Prostate gland (tissue), 2 donors: ENCODE measurements around the gene NKRF. TPM values are rescaled to one million over a fixed set of nuclear protein-coding genes. Genes with fewer than 3 reads are reported as not detected.

Experiments
- DNase-seq: peaks from one replicate; pipeline ENCODE4 v3.0.0-alpha.2; 2019; ENCODE audit warnings: low spot score
- H3K27ac ChIP-seq, 2 donors: fragments of 200-600 bp; sonication (generic); 2 replicates each; pipeline ENCODE4 v1.5.1; 2017 to 2019
- H3K27me3 ChIP-seq: fragments of 200-600 bp; sonication (generic); replicated peaks from 2 replicates; pipeline ENCODE4 v1.5.1; 2019; ENCODE audit not compliant: insufficient read depth
- H3K36me3 ChIP-seq, 2 donors: fragments of 200-600 bp; sonication (generic); 1 replicate in 1 of 2; 2 replicates in 1 of 2; pipeline versions ENCODE4 v1.5.1 to v1.8.1; 2017 to 2019
- H3K4me1 ChIP-seq: fragments of 200-600 bp; sonication (generic); replicated peaks from 2 replicates; pipeline ENCODE4 v1.5.1; 2019
- H3K4me3 ChIP-seq, 2 donors: fragments of 200-600 bp; sonication (generic); 2 replicates each; pipeline ENCODE4 v1.5.1; 2017 to 2019
- H3K9me3 ChIP-seq: fragments of 200-600 bp; sonication (generic); 2 replicates; pipeline ENCODE4 v1.5.1; 2017
- CTCF ChIP-seq, 4 experiments: fragments of 200-600 bp in 2 of 4; fragments of 450-650 bp in 2 of 4; sonication (generic) in 2 of 4; IDR thresholded peaks; 1 replicate in 3 of 4; 2 replicates in 1 of 4; pipeline ENCODE4 v1.5.1; 2016 to 2019; ENCODE audit warnings: antibody characterized with exemption in 4 of 4, mild to moderate bottlenecking in 2 of 4, moderate library complexity in 2 of 4
- POLR2A ChIP-seq: fragments of 450-650 bp; IDR thresholded peaks from one replicate; pipeline ENCODE4 v1.6.1; 2016; ENCODE audit warnings: antibody characterized with exemption, mild to moderate bottlenecking
- POLR2AphosphoS5 ChIP-seq: sonication (generic); formaldehyde crosslinking; IDR thresholded peaks from one replicate; pipeline ENCODE4 v1.6.1; 2017; ENCODE audit warnings: antibody characterized with exemption
- WGBS: methylation state at CpG from one replicate; pipeline ENCODE4 v1.1.5; 2018; 5-methylcytosine and 5-hydroxymethylcytosine counted together
- intact Hi-C: fragments of 100-400 bp; cut with DNase I; formaldehyde crosslinking; loops from one replicate; pipeline ENCODE4 v1.14.2; 2022
- total RNA-seq, 2 donors: library from RNA; depleted of rRNA; stranded (reverse); fragments of >200 nt; gene quantifications; one replicate each; pipeline ENCODE4 v1.1.0, GENCODE V29; 2016

NKRF gene
- total RNA-seq, 2 donors from 2014 or later = 6.6 to 6.9 TPM

GRCh38 chrX:119625843-119626242 lies 19.6 kb upstream of the NKRF start:
- WGBS = 94% methylated on average over 2 of the region's 2 CpGs
- H3K27me3 ChIP-seq = no peaks in the 10 kb centered on the region
- H3K9me3 ChIP-seq = no peaks in the 10 kb centered on the region
- intact Hi-C loops = no loop called here
- DNase-seq = no peak
- H3K27ac ChIP-seq = no peak overlapping the region
- TF ChIP-seq POLR2AphosphoS5 = no peak
- TF ChIP-seq POLR2A = no peak
- no peak for TF ChIP-seq CTCF (IDR thresholded peaks at IDR 0.05)
- no peaks in the 10 kb centered on the region for H3K36me3 ChIP-seq
- no peaks in the 10 kb centered on the region for H3K4me1 ChIP-seq
- H3K4me3 ChIP-seq = no peak overlapping the region

- Histone ChIP-seq H3K36me3 (no peaks in the 10 kb centered on the region), H3K4me1 (no peaks in the 10 kb centered on the region), H3K4me3 (no peak overlapping the region), H3K27me3 (no peaks in the 10 kb centered on the region), H3K27ac (no peak overlapping the region), H3K9me3 (no peaks in the 10 kb centered on the region)
- WGBS = 85% methylated on average over 8 of the region's 10 CpGs
- intact Hi-C loops = no loop called here
- TF ChIP-seq POLR2AphosphoS5 (no peak), CTCF (IDR thresholded peaks at IDR 0.05) (no peak), POLR2A (no peak)
- DNase-seq = no peak
These were observed 18.9 kb upstream of the NKRF start for GRCh38 chrX:119624951-119625668.

GRCh38 chrX:119624417-119624816 lies 18.2 kb upstream of the NKRF start:
- H3K9me3 ChIP-seq = no peaks in the 10 kb centered on the region
- TF ChIP-seq POLR2A (no peak), POLR2AphosphoS5 (no peak), CTCF (IDR thresholded peaks at IDR 0.05) (no peak)
- no peak for DNase-seq
- H3K27ac ChIP-seq = no peak overlapping the region
- no peaks in the 10 kb centered on the region for H3K36me3 ChIP-seq
- H3K27me3 ChIP-seq = no peaks in the 10 kb centered on the region
- no peak overlapping the region for H3K4me3 ChIP-seq
- no peaks in the 10 kb centered on the region for H3K4me1 ChIP-seq
- 97% methylated on average over 11 of the region's 11 CpGs for WGBS
- intact Hi-C loops = no loop called here

- TF ChIP-seq POLR2AphosphoS5 = peak; percentile 57
- no peak for TF ChIP-seq POLR2A
- DNase-seq = peak; percentile 63
- WGBS = 19% methylated on average over 8 of the region's 9 CpGs
- intact Hi-C loops = no loop called here
- H3K4me1 ChIP-seq = no peaks in the 10 kb centered on the region
- H3K36me3 ChIP-seq = no peaks in the 10 kb centered on the region
- no peaks in the 10 kb centered on the region for H3K27me3 ChIP-seq
- peak overlapping the region in 1 of 2 donors; percentile 35 for H3K27ac ChIP-seq
- H3K4me3 ChIP-seq = no peak overlapping the region
- no peaks in the 10 kb centered on the region for H3K9me3 ChIP-seq
These were observed 16.4 kb upstream of the NKRF start for GRCh38 chrX:119622356-119623232.

GRCh38 chrX:119618439-119618838 lies 12.2 kb upstream of the NKRF start:
- TF ChIP-seq POLR2AphosphoS5 = no peak
- no peak for TF ChIP-seq CTCF (IDR thresholded peaks at IDR 0.05)
- no peak for TF ChIP-seq POLR2A
- Histone ChIP-seq H3K36me3 (no peaks in the 10 kb centered on the region), H3K4me1 (no peaks in the 10 kb centered on the region), H3K27ac (no peak overlapping the region), H3K4me3 (no peak overlapping the region), H3K27me3 (no peaks in the 10 kb centered on the region), H3K9me3 (no peaks in the 10 kb centered on the region)
- intact Hi-C loops = loop anchor here (10.0 kb wide), 1 partner anchor 116 kb away; no protein-coding TSS in a partner anchor
- DNase-seq = no peak
- WGBS = 90% methylated on average over 5 of the region's 5 CpGs
